ENCODE measurements around the gene STPG3. TPM values are rescaled to one million over a fixed set of nuclear protein-coding genes. Genes with fewer than 3 reads are reported as not detected.

Gene STPG3
- total and polyA plus RNA-seq, 9 of the 15 experiments (the other 6 are each of a cell fraction or from before 2014, with no cell fraction given): not detected

- no peak for TF ChIP-seq BRF2 (IDR thresholded peaks at IDR 0.05; ENCODE audit: borderline replicate concordance, insufficient read depth, insufficient read length)
- TF ChIP-seq CHD1 (IDR thresholded peaks at IDR 0.05; ENCODE audit: low read length): peak; percentile 89
- TF ChIP-seq MCM7 (IDR thresholded peaks at IDR 0.05): no peak
- no peak; the same call in 1 of the 2 replicates for TF ChIP-seq CREB1 (IDR thresholded peaks at IDR 0.05)
- peak; percentile 69 for TF ChIP-seq CREB1 (CRISPR knock-in tag; IDR thresholded peaks at IDR 0.05)
- no peak for TF ChIP-seq PHB2 (IDR thresholded peaks at IDR 0.05; ENCODE audit: low read depth)
- no peak for TF ChIP-seq CTCFL (IDR thresholded peaks at IDR 0.05; ENCODE audit: borderline replicate concordance, insufficient read depth, low read depth, low read length, poor library complexity, severe bottlenecking)
- no peak for TF ChIP-seq SETDB1 (IDR thresholded peaks at IDR 0.05; ENCODE audit: low read length)
- TF ChIP-seq CBX1 (IDR thresholded peaks at IDR 0.05; ENCODE audit: low read depth): peak; percentile 97
- TF ChIP-seq USF1 (CRISPR knock-in tag; IDR thresholded peaks at IDR 0.05): peak; percentile 40; the same call in 1 of the 2 replicates
- no peak for TF ChIP-seq ZNF696 (CRISPR knock-in tag; conservative IDR thresholded peaks at IDR 0.05)
- TF ChIP-seq NONO (IDR thresholded peaks at IDR 0.05; ENCODE audit: low read depth in 2 of 2, low read length in 1 of 2): peak in 1 of 2 experiments; percentile 92; a peak in 2 of 4 replicates
- no peak for TF ChIP-seq GATAD2A (IDR thresholded peaks at IDR 0.05)
- no peak for TF ChIP-seq SRSF9 (IDR thresholded peaks at IDR 0.05; ENCODE audit: borderline replicate concordance, low read depth, low read length)
- TF ChIP-seq HDAC8 (tag; IDR thresholded peaks at IDR 0.05): peak; percentile 18; the same call in 1 of the 2 replicates
- TF ChIP-seq RBBP5 (IDR thresholded peaks at IDR 0.05; ENCODE audit: borderline replicate concordance, insufficient read depth, low read length, poor library complexity, severe bottlenecking): no peak
- peak; percentile 92 for TF ChIP-seq RBM25 (IDR thresholded peaks at IDR 0.05; ENCODE audit: low read depth, low read length, severe bottlenecking)
- peak; percentile 79 for TF ChIP-seq NFIC (IDR thresholded peaks at IDR 0.05)
- TF ChIP-seq ZNF592 (IDR thresholded peaks at IDR 0.05): no peak
Measured at GRCh38 chr9:137240841-137241489, 10.1 kb upstream of the STPG3 start, which contains the start of gene TUBB4B (continued).
